Stimulated activated naive CD4-positive, alpha-beta T cell (primary cell): ENCODE measurements around the gene LMBR1.
"Not testable (repeated sequence)": the region's sequence is repeated elsewhere in the genome, so short reads cannot be mapped to it uniquely, and the experiment has no call there.

Experiments used
- DNase-seq, 6 experiments: peaks; one replicate each; lab custom pipeline; 2025; lab: John Stamatoyannopoulos, UW

LMBR1 gene

GRCh38 chr7:156759143-156759542 lies 133.8 kb downstream of the LMBR1 start:
- no peak for DNase-seq

GRCh38 chr7:156754201-156754600 lies 138.8 kb downstream of the LMBR1 start:
- DNase-seq, result no peak

- DNase-seq, result no peak
Observed at GRCh38 chr7:156753630-156754029, 139.4 kb downstream of the LMBR1 start.

- DNase-seq, result no peak
Observed at GRCh38 chr7:156753229-156753560, 139.8 kb downstream of the LMBR1 start.

GRCh38 chr7:156752367-156753228 lies 140.4 kb downstream of the LMBR1 start:
- DNase-seq, result no peak

GRCh38 chr7:156751319-156751718 lies 141.7 kb downstream of the LMBR1 start:
- DNase-seq, result no peak

GRCh38 chr7:156747718-156748117 lies 145.3 kb downstream of the LMBR1 start:
- no peak for DNase-seq

- DNase-seq, result no peak
Observed at GRCh38 chr7:156746891-156747290, 146.1 kb downstream of the LMBR1 start.

GRCh38 chr7:156739596-156739995 lies 153.4 kb downstream of the LMBR1 start:
- DNase-seq, result no peak

GRCh38 chr7:156735851-156736250 lies 157.1 kb downstream of the LMBR1 start:
- no peak for DNase-seq

- no peak for DNase-seq
Observed at GRCh38 chr7:156733638-156734037, 159.3 kb downstream of the LMBR1 start.

- DNase-seq, result no peak
Observed at GRCh38 chr7:156732091-156732625, 160.8 kb downstream of the LMBR1 start.

GRCh38 chr7:156731651-156732050 lies 161.3 kb downstream of the LMBR1 start:
- no peak for DNase-seq

GRCh38 chr7:156725936-156726335 lies 167.0 kb downstream of the LMBR1 start:
- DNase-seq, result no peak

- DNase-seq, result no peak
Observed at GRCh38 chr7:156725073-156725472, 167.9 kb downstream of the LMBR1 start.

GRCh38 chr7:156722043-156722826 lies 170.7 kb downstream of the LMBR1 start:
- no peak for DNase-seq

GRCh38 chr7:156703773-156704482 lies 189.1 kb downstream of the LMBR1 start:
- no peak for DNase-seq

- no peak for DNase-seq
Observed at GRCh38 chr7:156703209-156703608, 189.8 kb downstream of the LMBR1 start.

- DNase-seq, result no peak
Observed at GRCh38 chr7:156702399-156702798, 190.6 kb downstream of the LMBR1 start.

GRCh38 chr7:156701787-156702186 lies 191.2 kb downstream of the LMBR1 start:
- DNase-seq, result not testable (repeated sequence)

- DNase-seq, result not testable (repeated sequence)
Observed at GRCh38 chr7:156698512-156698911, 194.5 kb downstream of the LMBR1 start.

GRCh38 chr7:156697283-156697682 lies 195.7 kb downstream of the LMBR1 start:
- not testable (repeated sequence) for DNase-seq
